Stimulated activated CD4-positive, alpha-beta T cell treated with anti-CD3 and anti-CD28 coated beads, Interleukin-4, amount 100 ng/mL, for 1 hour (primary cell): ENCODE measurements around the gene CA5A.

ENCODE experiments used
- DNase-seq: peaks from one replicate; pipeline ENCODE4 v3.0.0-alpha.2; 2020

The CA5A gene

DNA sequence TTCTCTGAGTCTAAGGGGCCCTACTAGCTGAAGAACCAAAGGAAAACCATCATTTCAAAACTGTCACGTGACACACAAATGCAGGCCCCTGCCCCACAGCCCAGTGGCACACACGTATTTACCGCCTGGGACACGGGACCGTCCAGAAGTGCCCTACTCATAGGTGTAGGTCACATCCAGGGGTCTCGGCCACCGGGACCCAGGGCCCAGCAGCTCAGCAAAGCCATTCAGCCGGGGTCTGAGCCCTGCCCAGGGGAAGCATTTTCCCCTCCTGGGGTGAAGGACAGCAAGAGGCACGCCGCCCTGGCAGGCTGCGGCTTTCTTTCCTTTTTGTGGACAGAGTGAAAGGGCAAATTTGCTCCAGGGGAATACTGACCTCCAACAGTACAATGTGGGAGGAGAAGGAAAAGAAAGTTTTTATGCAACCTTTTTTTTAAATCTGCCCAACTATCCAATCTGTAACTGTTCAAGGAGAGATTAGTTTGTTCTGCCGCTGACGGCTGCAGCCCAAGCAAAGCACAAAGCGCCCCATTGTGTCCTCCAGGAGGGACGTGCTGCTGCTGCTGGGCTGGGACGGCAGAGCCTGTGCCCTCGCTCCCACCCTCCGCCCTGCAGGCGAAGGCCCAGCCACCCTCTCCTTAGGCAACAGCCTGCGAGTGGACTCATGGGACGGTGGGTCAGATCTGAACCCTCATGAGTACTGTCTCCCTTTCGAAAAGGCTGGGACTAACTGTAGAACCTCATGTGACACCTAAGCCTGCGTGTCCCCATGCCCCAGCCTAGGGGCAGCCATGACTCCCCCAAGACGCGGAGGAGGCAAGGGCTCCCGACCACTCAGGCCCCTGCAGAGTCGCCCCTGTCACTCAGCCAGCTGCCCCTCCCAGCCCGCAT is 88.3 kb downstream of the CA5A start:
- DNase-seq = no peak

- no peak for DNase-seq
Observed at GRCh38 chr16:87847467-87847784, 88.9 kb downstream of the CA5A start.

DNA sequence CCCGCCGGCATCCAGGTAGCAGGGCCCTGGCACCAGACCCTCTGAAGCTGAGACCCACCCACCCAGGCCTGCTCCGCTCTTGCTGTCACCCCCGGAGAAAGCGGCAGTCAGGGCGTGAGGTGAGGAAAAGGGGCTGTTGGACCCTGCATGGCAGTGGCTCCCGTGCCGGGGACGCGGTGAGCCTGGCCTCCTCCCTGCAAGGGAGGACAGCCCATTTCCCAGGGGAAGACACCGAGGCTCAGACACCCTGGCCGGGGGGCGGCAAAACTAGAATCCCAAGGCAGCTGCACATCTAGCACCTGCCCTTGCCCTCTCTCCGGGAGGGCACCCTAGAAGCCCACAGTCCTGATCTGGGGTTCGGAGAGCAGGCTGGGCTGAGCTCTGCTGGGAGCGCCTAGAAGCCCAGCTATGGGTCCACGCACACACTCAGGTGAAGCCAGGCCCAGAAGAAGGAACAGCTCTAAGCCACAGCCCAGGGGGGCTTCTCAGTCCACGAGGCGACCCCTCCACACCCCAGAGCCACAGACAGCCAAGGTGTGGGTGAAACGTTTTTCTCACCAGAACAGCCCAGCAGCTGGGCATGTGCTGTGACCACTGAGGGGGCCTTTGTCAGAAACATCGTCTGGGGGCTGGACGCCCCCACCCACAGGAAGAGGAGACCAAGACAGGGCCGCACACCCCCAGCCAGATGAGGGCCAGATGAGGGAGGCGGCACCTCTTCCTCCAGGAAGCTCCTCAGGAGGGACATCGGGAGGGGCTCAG is 89.4 kb downstream of the CA5A start:
- no peak for DNase-seq

- no peak for DNase-seq
Observed at GRCh38 chr16:87845807-87846619, 90.3 kb downstream of the CA5A start.

GRCh38 chr16:87845213-87845612 is 91.1 kb downstream of the CA5A start:
- no peak for DNase-seq

DNA sequence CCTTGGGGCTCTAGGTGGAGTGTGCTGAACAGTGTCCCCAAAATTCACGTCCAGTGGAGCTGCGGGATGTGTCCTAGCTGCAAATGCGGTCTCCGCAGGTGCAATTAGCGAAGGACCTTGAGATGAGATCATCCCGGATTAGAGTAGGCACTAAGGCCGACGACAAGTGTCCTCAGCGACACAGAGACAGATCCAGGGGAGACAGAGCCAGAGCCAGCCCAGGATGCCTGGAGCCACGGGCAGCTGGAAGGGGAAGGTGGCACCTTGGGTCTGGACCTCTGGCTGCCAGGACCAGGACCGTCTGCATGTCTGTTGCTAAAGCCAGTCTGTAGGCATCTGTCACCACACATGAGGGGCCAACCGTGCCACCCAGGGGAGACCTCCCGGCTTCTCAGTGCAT is 91.5 kb downstream of the CA5A start:
- DNase-seq = no peak

- DNase-seq = no peak
Observed at GRCh38 chr16:87844120-87844733, 92.1 kb downstream of the CA5A start.

DNA sequence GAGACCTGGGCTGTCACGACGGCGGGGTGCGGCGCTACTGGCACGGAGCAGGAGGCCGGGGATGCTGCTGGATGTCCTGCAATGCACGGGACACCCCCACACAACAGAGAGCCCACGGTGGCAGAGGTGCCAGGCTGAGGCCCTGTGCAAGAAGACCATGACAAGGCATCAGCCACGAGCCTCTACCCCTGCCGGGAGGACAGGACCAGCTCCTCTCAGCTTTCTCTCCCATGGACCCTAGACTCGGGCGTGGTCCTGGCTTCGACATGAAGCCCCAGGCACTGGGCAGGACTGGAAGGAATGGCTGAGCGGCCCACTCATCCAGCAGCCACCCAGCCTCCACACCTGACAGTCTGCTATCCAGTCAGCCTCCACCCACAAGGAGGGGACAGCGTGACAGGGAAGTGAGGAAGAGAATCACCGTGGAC is 92.6 kb downstream of the CA5A start:
- no peak for DNase-seq

DNA sequence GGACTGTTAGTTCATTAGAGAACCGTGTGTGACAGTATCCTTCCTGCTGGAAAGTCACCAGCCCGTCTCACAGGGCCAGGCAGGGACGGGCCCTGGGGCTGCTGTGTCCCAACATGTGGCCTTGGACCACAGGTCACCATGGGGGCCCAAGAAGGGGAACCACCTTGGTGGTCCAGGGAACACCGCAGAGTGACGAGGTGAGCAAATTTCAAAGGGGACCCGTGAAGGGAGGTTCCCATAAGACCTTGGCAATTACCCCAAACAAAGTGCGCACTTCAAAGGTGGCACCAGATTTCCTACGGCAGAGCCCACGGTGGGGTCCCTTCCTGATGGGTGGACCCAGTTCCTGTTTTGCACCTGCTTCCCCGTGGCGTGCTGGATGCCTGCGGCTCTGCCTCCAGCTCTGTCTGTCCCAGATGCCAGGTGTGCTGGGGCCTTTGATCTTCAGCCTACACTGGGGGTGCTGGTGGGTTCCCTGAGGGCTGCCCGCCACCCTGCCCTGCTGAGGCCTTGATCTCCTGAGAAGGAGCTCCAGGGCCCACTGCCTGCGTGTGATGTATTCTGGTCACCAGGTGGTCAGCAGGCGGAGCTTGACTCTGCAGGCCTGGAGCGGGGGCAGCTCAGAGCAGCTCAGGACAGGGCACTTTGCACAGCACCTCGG is 94.0 kb downstream of the CA5A start:
- DNase-seq = no peak

DNA sequence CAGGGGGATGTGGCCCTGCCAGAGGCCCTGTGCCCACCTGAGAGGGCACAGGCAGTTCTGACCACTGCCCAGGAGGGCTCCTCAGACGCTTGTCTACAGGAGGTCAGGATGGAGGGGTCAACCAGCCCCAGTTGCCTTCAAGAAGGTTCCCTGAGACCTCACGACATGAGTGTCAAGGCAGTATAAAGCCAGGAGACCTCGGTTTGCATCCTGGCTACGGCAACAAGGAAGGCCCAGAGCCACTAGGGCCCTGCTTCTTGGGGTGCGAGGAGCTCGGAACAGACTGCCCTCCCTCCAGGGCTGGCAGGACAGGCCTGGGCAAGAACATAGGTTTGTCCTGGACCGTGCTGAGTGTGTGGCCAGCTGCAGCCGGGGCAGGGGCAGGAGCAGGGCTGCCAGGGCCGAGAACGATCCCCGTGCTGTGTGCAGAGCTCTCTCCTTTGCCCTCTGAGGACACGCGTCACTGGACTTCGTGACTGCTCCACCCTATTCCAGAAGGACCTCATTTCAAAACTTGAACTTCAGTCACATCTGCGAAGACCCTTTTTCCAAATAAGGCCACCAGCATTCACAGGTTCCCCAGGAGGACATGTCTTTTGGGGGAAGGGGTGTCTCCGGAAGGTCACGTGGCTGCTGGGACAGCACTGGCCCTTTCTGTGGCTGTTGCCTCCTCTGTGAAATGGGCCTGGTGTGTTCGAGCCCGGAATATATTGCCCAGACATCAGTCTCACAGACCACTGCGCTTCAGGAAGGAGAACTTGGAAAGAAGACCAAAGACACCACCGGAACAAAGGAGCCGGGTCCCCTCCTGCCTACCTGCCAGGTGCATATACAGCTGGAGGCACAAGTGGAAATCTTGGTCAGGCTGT is 94.8 kb downstream of the CA5A start:
- DNase-seq = no peak

DNA sequence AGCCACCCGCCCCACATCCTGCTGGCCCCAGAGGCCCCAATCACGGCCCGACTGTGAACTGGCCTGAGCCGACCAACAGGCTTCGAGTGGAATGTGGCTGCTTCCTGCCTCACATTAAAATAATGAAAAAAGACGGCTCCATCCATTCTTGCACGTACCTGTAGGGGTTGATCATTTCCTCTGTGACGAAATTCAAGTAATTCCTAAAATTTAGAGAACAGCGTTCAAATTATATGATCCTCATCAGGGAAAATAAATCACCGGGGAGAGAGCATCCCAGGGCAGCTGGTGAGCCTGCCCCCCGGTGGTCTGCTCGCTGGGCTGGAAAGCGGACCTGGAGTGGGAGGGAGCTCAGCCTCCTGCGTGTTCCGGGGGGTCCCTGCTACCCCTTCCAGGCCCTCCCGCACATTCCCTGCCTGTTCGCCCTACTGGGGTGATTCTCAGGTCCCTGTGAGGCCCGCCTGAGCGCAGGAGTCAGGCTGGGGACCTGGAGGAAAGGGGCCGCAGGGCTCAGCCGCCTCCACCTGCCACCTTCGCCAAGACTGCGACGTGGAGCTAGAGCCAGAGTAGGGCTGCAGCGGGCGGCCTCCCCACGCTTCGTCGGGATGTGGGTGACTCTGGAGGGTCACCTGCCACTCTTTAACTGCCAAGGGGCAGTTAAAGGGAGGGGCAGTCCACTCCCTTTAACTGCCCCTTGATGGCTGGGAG is 95.9 kb downstream of the CA5A start:
- DNase-seq = no peak

GRCh38 chr16:87839542-87840270 is 96.6 kb downstream of the CA5A start:
- no peak for DNase-seq

DNA sequence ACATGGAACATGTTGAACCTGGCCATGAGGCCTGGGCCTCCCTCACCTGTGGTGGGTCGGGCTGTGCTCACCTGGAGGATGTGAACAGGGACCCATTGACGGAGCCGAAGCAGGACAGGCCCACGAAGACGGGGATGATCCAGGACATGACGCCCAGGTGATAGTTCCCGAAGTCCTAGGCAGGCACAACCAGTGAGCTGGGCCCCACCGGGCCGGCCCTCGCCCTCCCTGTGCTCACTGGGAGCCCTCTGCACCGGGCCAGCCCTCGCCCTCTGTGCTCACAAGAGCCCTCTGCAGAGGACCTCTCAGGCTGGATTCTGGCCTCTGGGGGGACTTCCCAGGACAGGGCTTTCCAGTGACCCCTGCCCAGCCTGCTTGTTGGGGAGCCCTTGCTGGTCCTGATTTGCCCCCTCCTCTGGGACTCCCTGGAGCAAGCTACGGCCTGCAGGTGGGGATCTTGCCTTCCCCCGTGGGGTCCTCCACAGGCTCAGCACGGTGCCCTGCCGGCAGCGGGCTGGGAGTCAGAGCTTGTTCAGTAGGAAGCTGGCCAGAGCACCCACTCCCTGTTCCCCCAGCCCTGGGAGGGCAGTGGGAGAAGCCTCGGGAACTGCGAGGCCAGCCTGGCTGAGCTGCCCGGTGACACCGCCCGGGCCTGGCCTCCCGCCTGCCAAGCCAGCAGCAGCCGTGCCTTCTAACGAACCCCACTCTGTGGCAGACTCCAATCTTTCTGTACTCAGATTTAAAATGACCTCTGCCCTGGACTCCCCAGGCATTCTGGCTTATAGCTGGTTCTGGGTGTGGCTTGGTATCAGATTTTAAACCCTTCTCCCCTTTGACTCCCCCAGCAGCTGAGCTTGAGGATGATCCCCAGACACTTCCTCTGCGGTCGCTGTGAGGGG is 97.4 kb downstream of the CA5A start:
- no peak for DNase-seq
